Measurements from ENCODE around the gene RAB32.

DNA sequence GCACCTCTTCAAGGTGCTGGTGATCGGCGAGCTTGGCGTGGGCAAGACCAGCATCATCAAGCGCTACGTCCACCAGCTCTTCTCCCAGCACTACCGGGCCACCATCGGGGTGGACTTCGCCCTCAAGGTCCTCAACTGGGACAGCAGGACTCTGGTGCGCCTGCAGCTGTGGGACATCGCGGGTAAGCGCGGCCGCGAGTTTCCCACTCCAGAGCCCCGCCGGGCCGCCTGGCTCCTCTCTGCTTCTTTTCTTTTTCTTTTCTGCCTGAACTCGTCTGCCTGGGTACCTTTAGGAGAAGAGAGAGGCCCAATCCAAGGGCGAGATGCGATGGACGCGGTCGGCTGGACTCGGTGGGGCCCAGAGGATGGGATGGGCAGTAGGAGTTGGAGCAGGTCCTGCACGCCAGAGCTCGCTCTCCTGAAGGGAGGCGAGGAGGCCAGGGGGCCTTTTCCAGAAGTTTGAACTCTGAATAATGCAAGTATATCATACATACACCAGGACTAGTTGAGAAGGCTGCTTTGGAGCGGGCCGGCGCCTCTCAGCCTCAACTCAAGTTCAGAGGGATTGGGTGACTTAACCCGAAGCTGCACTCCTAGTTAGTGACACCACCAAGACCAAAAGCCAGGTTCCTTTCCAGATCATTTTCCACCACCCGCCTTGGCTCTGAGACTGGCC is 445 bp downstream of the RAB32 start:
- TF ChIP-seq POLR2A (IDR thresholded peaks at IDR 0.05; ENCODE audit: low read depth, low read length) (no peak), TAF1 (IDR thresholded peaks at IDR 0.05; ENCODE audit: borderline replicate concordance, low read depth, low read length) (no peak), POLR2AphosphoS5 (IDR thresholded peaks at IDR 0.05; ENCODE audit: low read depth, low read length) (no peak)
